Lower leg skin (tissue), 3 donors: ENCODE data around the gene GOLGA3.

ENCODE experiments used
- POLR2A ChIP-seq, 2 donors: fragments of 450-650 bp; IDR thresholded peaks; one replicate each; pipeline ENCODE4 v1.6.1; 2016 to 2017; ENCODE audit warnings: antibody characterized with exemption in 2 of 2, mild to moderate bottlenecking in 1 of 2, moderate library complexity in 1 of 2
- TF ChIP-seq, protein P1 (sequence below), 3 donors: fragments of 450-650 bp; IDR thresholded peaks; one replicate each; pipeline ENCODE4 v1.5.1; 2016; ENCODE audit warnings: antibody characterized with exemption in 3 of 3, mild to moderate bottlenecking in 3 of 3, moderate library complexity in 2 of 3

DNA sequence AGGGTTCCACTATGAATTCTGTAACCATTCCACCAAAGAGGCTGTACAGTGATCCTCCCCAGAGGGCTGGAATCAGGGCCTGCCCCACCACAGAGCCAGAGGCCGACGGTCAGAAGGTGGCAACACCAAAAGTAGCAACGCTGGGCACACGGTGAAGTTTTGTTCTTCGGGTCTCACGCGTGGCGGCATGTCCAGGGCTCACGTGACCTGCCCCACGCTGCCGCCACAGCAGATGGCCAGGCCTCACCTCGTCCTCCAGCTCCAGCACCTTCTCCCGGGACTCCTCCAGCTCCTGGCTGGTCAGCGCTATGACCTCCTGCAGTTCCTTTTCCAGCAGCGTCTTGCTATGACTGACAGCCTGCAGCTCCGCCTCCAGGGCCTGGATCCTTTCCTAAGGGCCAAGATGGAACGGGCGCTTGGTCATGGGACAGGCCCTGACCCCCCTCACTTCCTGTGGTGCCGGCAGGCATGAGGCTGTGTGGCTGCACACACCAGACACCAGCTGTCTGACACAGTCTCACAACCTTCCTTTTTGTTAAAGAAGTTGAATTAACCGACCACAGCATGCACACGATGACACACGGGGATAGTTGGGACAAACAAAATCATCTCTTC is 44.6 kb downstream of the GOLGA3 start:
- TF ChIP-seq POLR2A (IDR thresholded peaks at IDR 0.05) = no peak
- TF ChIP-seq, protein P1, sequence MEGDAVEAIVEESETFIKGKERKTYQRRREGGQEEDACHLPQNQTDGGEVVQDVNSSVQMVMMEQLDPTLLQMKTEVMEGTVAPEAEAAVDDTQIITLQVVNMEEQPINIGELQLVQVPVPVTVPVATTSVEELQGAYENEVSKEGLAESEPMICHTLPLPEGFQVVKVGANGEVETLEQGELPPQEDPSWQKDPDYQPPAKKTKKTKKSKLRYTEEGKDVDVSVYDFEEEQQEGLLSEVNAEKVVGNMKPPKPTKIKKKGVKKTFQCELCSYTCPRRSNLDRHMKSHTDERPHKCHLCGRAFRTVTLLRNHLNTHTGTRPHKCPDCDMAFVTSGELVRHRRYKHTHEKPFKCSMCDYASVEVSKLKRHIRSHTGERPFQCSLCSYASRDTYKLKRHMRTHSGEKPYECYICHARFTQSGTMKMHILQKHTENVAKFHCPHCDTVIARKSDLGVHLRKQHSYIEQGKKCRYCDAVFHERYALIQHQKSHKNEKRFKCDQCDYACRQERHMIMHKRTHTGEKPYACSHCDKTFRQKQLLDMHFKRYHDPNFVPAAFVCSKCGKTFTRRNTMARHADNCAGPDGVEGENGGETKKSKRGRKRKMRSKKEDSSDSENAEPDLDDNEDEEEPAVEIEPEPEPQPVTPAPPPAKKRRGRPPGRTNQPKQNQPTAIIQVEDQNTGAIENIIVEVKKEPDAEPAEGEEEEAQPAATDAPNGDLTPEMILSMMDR (IDR thresholded peaks at IDR 0.05) = no peak
